Activated T-cell treated with anti-CD3 and anti-CD28 coated beads, Interleukin-2, amount 50 U/mL, for 72 hours (primary cell): ENCODE data around the gene KRTAP20-3. TPM values are rescaled to one million over a fixed set of nuclear protein-coding genes. Genes with fewer than 3 reads are reported as not detected.

Experiments
- total RNA-seq, 2 donors: library from RNA; stranded (reverse); gene quantifications; one replicate each; pipeline ENCODE4 v1.2.3, GENCODE V29; 2022

Gene KRTAP20-3
- total RNA-seq, 2 donors from 2014 or later = not detected

Other genes with a start within 250 kb of the KRTAP20-3 start
- not detected for gene KRTAP13-1, start 246.8 kb upstream of the KRTAP20-3 start, total RNA-seq
- not detected for gene KRTAP13-3, start 216.9 kb upstream of the KRTAP20-3 start, total RNA-seq
- not detected for gene KRTAP13-4, start 212.6 kb upstream of the KRTAP20-3 start, total RNA-seq
- gene KRTAP15-1, start 202.6 kb upstream of the KRTAP20-3 start, total RNA-seq = not detected
- not detected for gene KRTAP19-1, start 162.5 kb upstream of the KRTAP20-3 start, total RNA-seq
- gene KRTAP19-2, start 155.4 kb upstream of the KRTAP20-3 start, total RNA-seq = not detected
- gene KRTAP19-3, start 150.9 kb upstream of the KRTAP20-3 start, total RNA-seq = not detected
- gene KRTAP19-4, start 145.7 kb upstream of the KRTAP20-3 start, total RNA-seq = not detected
- gene KRTAP19-5, start 140.7 kb upstream of the KRTAP20-3 start, total RNA-seq = not detected
- gene KRTAP19-6, start 101.0 kb upstream of the KRTAP20-3 start, total RNA-seq = not detected
- not detected for gene KRTAP19-7, start 81.5 kb upstream of the KRTAP20-3 start, total RNA-seq
- gene KRTAP22-2, start 52.5 kb upstream of the KRTAP20-3 start, total RNA-seq = not detected
- gene KRTAP6-3, start 50.4 kb upstream of the KRTAP20-3 start, total RNA-seq = not detected
- not detected for gene KRTAP6-2, start 44.0 kb upstream of the KRTAP20-3 start, total RNA-seq
- gene KRTAP22-1, start 41.8 kb upstream of the KRTAP20-3 start, total RNA-seq = not detected
- not detected for gene KRTAP6-1, start 28.9 kb upstream of the KRTAP20-3 start, total RNA-seq
- gene KRTAP20-1, start 26.4 kb upstream of the KRTAP20-3 start, total RNA-seq = not detected
- gene KRTAP20-4, start 22.2 kb upstream of the KRTAP20-3 start, total RNA-seq = not detected
- gene KRTAP20-2, start 7.7 kb upstream of the KRTAP20-3 start, total RNA-seq = not detected
- gene KRTAP21-3, start 75.9 kb downstream of the KRTAP20-3 start, total RNA-seq = not detected
- not detected for gene KRTAP21-2, start 104.4 kb downstream of the KRTAP20-3 start, total RNA-seq
- not detected for gene KRTAP21-1, start 112.6 kb downstream of the KRTAP20-3 start, total RNA-seq
- gene KRTAP8-1, start 170.4 kb downstream of the KRTAP20-3 start, total RNA-seq = not detected
- gene KRTAP7-1, start 186.9 kb downstream of the KRTAP20-3 start, total RNA-seq = not detected
- gene KRTAP11-1, start 238.7 kb downstream of the KRTAP20-3 start, total RNA-seq = not detected